ENCODE results near the gene MTIF2.
"Not testable (repeated sequence)": the region's sequence is repeated elsewhere in the genome, so short reads cannot be mapped to it uniquely, and the experiment has no call there.

GRCh38 chr2:55279859-55280424 is 10.9 kb upstream of the MTIF2 start:
- not testable (repeated sequence) for TF ChIP-seq CTCF, POLR2A, POLR2AphosphoS5 (IDR thresholded peaks at IDR 0.05)

Measured in stomach (tissue), 4 donors.